HepG2 (cell line): ENCODE data around the gene RAB11FIP5. TPM values are rescaled to one million over a fixed set of nuclear protein-coding genes. Genes with fewer than 3 reads are reported as not detected.

Source experiments
- GMEB1 ChIP-seq: sonication (generic); formaldehyde crosslinking; IDR thresholded peaks from 2 replicates; pipeline ENCODE4 v1.5.1; 2020; ENCODE audit warnings: missing genetic modification reagents, mild to moderate bottlenecking, borderline replicate concordance
- KDM3A ChIP-seq: IDR thresholded peaks from 2 replicates; pipeline ENCODE4 v1.6.1; 2018; ENCODE audit warnings: low read depth, missing compliant biosample characterization
- KLF11 ChIP-seq: IDR thresholded peaks from 2 replicates; pipeline ENCODE4 v1.6.1; 2016; ENCODE audit warnings: missing compliant biosample characterization
- MAFG ChIP-seq: sonication (generic); formaldehyde crosslinking; IDR thresholded peaks from 2 replicates; pipeline ENCODE4 v1.5.1; 2020; ENCODE audit warnings: mild to moderate bottlenecking, missing genetic modification reagents
- SETDB1 ChIP-seq: sonication (generic); formaldehyde crosslinking; IDR thresholded peaks from 2 replicates; pipeline ENCODE4 v1.5.1; 2020; ENCODE audit warnings: missing genetic modification reagents, mild to moderate bottlenecking, borderline replicate concordance
- SNAPC2 ChIP-seq: sonication (generic); formaldehyde crosslinking; IDR thresholded peaks from 2 replicates; pipeline ENCODE4 v1.8.1; 2022; ENCODE audit warnings: mild to moderate bottlenecking, missing genetic modification reagents
- ZBTB43 ChIP-seq: sonication (generic); formaldehyde crosslinking; conservative IDR thresholded peaks from 2 replicates; pipeline ENCODE4 v1.4.0; 2020; ENCODE audit warnings: missing genetic modification reagents
- ZNF670 ChIP-seq: sonication (generic); formaldehyde crosslinking; IDR thresholded peaks from 2 replicates; pipeline ENCODE4 v1.8.0; 2022; ENCODE audit warnings: mild to moderate bottlenecking, missing genetic modification reagents, borderline replicate concordance
- ZSCAN21 ChIP-seq: sonication (generic); formaldehyde crosslinking; IDR thresholded peaks from 2 replicates; pipeline ENCODE4 v1.8.0; 2022; ENCODE audit warnings: mild to moderate bottlenecking, missing genetic modification reagents, moderate library complexity, borderline replicate concordance
- polyA plus RNA-seq, 8 experiments: library from polyadenylated mRNA; depleted of rRNA in 3 of 8; stranded (reverse) in 7 of 8; unstranded in 1 of 8; fragments of >200 nt; fragmentation: Illumina TruSeq in 4 of 8; extraction: Trizol in 4 of 8; gene quantifications; 2 replicates each; pipeline versions ENCODE4 v1.2.1 to v1.2.3, GENCODE V29; 2011 to 2016; ENCODE audit warnings: low read depth in 4 of 8, missing spikeins in 1 of 8, mixed read lengths in 1 of 8; ENCODE audit not compliant: insufficient read depth in 1 of 8
- total RNA-seq, 5 experiments: library from RNA; depleted of rRNA; stranded (reverse); fragments of >200 nt; fragmentation: Illumina TruSeq; extraction: Trizol; gene quantifications; 2 replicates each; pipeline ENCODE4 v1.2.3, GENCODE V29; 2016; ENCODE audit warnings: low read depth in 1 of 5
- TF ChIP-seq, protein P1 (sequence below): sonication (generic); formaldehyde crosslinking; conservative IDR thresholded peaks from 2 replicates; pipeline ENCODE4 v1.4.0; 2020; ENCODE audit warnings: mild to moderate bottlenecking, missing genetic modification reagents, moderate library complexity
- TF ChIP-seq, protein P2 (sequence below), 2 experiments: fragments of 450-650 bp in 1 of 2; sonication (generic) in 1 of 2; formaldehyde crosslinking in 1 of 2; IDR thresholded peaks; 2 replicates each; pipeline versions ENCODE4 v1.6.1 to v1.8.0; 2016 to 2022; ENCODE audit warnings: antibody characterized with exemption in 1 of 2, mild to moderate bottlenecking in 1 of 2, missing genetic modification reagents in 1 of 2

The RAB11FIP5 gene
- total and polyA plus RNA-seq, 2 of the 13 experiments (the other 11 are each of a cell fraction or from before 2014, with no cell fraction given) = 9.4 to 22.9 TPM

DNA sequence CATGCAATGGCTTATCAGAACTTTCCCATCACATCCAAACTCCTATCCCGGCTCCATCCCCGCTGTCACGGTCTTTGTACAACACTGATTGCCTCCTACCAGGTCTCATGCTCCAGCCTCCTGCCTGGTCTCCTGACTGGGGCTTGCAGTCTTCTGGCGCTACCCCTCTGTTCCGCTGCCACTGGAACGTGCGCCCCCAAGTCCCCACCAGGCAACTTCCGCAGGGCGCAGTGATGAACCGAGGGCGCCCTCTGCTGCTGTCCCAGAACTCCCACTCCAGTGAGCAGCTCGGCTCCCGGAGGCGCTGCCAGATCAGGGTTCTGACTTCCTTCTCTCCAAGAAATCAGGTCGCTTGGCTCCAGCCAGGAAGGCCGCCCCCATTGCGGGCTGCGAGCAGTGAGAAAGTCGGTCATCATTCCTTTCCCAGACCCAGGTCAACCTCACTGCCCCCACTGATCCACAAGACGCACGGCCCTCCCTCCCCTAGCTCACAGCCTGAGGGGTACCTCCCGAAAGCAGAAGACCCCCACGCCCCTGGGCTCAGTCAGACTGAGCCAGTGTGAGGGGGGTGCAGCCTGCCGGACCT is 43.9 kb upstream of the RAB11FIP5 start (continued):
- TF ChIP-seq ZBTB43 (CRISPR knock-in tag) (no peak), KDM3A (CRISPR knock-in tag) (peak; percentile 80; the same call in 1 of the 2 replicates), KLF11 (CRISPR knock-in tag) (0 out of 2 replicates have a peak, but pooled peaks have one; percentile 66), MAFG (no peak), SNAPC2 (no peak), GMEB1 (CRISPR knock-in tag) (peak; percentile 50; the same call in 1 of the 2 replicates), ZSCAN21 (CRISPR knock-in tag) (peak; percentile 68; the same call in 1 of the 2 replicates), ZNF670 (no peak), SETDB1 (peak; percentile 36; the same call in 1 of the 2 replicates)
- TF ChIP-seq, protein P1, sequence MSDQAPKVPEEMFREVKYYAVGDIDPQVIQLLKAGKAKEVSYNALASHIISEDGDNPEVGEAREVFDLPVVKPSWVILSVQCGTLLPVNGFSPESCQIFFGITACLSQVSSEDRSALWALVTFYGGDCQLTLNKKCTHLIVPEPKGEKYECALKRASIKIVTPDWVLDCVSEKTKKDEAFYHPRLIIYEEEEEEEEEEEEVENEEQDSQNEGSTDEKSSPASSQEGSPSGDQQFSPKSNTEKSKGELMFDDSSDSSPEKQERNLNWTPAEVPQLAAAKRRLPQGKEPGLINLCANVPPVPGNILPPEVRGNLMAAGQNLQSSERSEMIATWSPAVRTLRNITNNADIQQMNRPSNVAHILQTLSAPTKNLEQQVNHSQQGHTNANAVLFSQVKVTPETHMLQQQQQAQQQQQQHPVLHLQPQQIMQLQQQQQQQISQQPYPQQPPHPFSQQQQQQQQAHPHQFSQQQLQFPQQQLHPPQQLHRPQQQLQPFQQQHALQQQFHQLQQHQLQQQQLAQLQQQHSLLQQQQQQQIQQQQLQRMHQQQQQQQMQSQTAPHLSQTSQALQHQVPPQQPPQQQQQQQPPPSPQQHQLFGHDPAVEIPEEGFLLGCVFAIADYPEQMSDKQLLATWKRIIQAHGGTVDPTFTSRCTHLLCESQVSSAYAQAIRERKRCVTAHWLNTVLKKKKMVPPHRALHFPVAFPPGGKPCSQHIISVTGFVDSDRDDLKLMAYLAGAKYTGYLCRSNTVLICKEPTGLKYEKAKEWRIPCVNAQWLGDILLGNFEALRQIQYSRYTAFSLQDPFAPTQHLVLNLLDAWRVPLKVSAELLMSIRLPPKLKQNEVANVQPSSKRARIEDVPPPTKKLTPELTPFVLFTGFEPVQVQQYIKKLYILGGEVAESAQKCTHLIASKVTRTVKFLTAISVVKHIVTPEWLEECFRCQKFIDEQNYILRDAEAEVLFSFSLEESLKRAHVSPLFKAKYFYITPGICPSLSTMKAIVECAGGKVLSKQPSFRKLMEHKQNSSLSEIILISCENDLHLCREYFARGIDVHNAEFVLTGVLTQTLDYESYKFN (CRISPR knock-in tag) = no peak
- TF ChIP-seq, protein P2, sequence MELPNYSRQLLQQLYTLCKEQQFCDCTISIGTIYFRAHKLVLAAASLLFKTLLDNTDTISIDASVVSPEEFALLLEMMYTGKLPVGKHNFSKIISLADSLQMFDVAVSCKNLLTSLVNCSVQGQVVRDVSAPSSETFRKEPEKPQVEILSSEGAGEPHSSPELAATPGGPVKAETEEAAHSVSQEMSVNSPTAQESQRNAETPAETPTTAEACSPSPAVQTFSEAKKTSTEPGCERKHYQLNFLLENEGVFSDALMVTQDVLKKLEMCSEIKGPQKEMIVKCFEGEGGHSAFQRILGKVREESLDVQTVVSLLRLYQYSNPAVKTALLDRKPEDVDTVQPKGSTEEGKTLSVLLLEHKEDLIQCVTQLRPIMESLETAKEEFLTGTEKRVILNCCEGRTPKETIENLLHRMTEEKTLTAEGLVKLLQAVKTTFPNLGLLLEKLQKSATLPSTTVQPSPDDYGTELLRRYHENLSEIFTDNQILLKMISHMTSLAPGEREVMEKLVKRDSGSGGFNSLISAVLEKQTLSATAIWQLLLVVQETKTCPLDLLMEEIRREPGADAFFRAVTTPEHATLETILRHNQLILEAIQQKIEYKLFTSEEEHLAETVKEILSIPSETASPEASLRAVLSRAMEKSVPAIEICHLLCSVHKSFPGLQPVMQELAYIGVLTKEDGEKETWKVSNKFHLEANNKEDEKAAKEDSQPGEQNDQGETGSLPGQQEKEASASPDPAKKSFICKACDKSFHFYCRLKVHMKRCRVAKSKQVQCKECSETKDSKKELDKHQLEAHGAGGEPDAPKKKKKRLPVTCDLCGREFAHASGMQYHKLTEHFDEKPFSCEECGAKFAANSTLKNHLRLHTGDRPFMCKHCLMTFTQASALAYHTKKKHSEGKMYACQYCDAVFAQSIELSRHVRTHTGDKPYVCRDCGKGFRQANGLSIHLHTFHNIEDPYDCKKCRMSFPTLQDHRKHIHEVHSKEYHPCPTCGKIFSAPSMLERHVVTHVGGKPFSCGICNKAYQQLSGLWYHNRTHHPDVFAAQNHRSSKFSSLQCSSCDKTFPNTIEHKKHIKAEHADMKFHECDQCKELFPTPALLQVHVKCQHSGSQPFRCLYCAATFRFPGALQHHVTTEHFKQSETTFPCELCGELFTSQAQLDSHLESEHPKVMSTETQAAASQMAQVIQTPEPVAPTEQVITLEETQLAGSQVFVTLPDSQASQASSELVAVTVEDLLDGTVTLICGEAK (IDR thresholded peaks at IDR 0.05) = no peak
- TF ChIP-seq, protein P2 (CRISPR knock-in tag; IDR thresholded peaks at IDR 0.05) = no peak
